GM13977 (cell line): Measurements from ENCODE around the gene OSBPL3.
A peak's percentile ranks its signal among the peaks of the same experiment; 100 is the strongest.

ENCODE experiments used
- DNase-seq: peaks from one replicate; pipeline ENCODE4 v3.0.0; 2012; ENCODE audit warnings: low spot score
- in situ Hi-C: fragments of 300-500 bp; cut with MboI; formaldehyde crosslinking; loops from one replicate; pipeline ENCODE4 v1.12.0; 2022; ENCODE audit warnings: low sequenced_read_pairs, low pct_unique_long_range_greater_than_20kb, mixed read lengths, inconsistent platforms; ENCODE audit not compliant: unreplicated experiment
- TF ChIP-seq, protein P1 (sequence below): IDR thresholded peaks from 2 replicates; pipeline ENCODE4 v1.5.1; 2012; ENCODE audit warnings: mild to moderate bottlenecking, control low read depth; ENCODE audit not compliant: insufficient read depth; ENCODE audit errors: extremely low read depth, missing control alignments

Gene OSBPL3

GRCh38 chr7:24824400-24824799, 155.6 kb downstream of the OSBPL3 start:
- TF ChIP-seq, protein P1, sequence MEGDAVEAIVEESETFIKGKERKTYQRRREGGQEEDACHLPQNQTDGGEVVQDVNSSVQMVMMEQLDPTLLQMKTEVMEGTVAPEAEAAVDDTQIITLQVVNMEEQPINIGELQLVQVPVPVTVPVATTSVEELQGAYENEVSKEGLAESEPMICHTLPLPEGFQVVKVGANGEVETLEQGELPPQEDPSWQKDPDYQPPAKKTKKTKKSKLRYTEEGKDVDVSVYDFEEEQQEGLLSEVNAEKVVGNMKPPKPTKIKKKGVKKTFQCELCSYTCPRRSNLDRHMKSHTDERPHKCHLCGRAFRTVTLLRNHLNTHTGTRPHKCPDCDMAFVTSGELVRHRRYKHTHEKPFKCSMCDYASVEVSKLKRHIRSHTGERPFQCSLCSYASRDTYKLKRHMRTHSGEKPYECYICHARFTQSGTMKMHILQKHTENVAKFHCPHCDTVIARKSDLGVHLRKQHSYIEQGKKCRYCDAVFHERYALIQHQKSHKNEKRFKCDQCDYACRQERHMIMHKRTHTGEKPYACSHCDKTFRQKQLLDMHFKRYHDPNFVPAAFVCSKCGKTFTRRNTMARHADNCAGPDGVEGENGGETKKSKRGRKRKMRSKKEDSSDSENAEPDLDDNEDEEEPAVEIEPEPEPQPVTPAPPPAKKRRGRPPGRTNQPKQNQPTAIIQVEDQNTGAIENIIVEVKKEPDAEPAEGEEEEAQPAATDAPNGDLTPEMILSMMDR, result no peak
- no peak for DNase-seq
- in situ Hi-C loops, result no loop called here

DNA sequence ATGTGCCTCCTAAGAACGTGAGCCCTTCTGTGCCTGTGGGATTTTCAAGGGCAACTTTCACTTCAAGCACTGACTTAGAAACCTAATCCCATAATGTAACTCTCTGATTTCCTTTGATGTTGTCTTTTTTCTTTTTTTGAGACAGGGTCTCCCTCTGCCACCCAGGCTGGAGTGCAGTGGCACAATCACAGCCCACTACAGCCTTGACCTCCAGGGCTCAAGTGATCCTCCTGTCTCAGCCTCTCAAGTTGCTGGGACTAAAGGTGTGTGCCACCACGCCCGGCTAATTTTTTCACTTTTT, 158.3 kb downstream of the OSBPL3 start:
- no peak for DNase-seq
- TF ChIP-seq, protein P1, result no peak
- in situ Hi-C loops, result no loop called here

DNA sequence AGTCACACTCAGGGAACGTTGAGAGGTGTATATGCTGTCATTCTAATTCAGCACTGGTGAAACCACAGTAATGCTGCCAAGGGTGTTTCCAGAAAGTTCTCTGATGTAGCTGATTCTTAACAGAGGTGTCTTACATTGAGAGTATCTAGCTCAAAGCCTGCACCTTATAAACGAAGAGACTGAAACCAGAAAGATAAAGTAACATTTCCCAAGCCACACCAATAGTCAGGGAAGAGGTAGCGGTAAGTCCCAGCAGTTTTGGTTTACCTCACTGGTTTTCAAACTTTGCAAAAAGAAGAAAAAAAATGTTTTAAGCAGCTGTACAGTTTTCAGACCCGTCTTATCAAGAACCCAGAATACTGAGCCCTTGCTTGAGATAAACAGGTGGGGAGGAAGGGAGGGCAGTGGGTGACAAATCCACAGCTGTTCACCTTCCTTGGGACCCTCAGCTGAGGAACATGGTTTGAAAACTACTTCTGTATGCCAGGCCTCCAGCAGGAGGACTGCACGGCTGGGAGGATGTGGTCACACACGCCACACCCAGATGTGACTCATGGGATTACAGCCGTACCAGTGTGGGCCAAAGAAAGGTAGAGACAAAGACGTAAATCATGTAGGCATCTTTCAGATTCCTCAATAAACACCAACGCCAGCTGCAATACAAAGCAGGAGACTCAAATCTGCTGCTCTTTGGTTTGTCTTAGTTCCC, 158.8 kb downstream of the OSBPL3 start:
- TF ChIP-seq, protein P1, result no peak
- peak; percentile 61 for DNase-seq
- in situ Hi-C loops, result no loop called here

DNA sequence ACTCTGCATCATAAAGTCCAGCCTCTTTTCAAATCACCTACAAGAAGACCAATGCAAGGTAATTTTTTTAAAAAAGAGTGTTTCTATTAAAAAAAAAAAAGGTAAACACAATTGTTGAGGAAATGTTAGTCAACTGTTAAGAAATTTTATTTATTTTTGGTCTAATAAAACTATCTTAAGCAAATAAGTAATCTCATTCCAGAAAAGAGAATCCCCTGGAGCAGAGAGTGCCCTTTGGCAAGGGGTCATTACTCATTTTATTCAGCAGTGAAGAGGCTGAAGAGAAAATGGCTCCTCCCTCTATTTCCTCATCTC, 159.3 kb downstream of the OSBPL3 start:
- DNase-seq, result no peak
- in situ Hi-C loops, result no loop called here
- TF ChIP-seq, protein P1, result no peak

GRCh38 chr7:24819916-24820689, 159.9 kb downstream of the OSBPL3 start:
- in situ Hi-C loops, result no loop called here
- TF ChIP-seq, protein P1, result peak; percentile 84
- peak; percentile 74 for DNase-seq

GRCh38 chr7:24817339-24817738, 162.6 kb downstream of the OSBPL3 start:
- DNase-seq, result no peak
- in situ Hi-C loops, result no loop called here
- TF ChIP-seq, protein P1, result no peak
